ENCODE results near the gene EDDM13.
"Not testable (repeated sequence)": the region's sequence is repeated elsewhere in the genome, so short reads cannot be mapped to it uniquely, and the experiment has no call there.

EDDM13 gene

DNA sequence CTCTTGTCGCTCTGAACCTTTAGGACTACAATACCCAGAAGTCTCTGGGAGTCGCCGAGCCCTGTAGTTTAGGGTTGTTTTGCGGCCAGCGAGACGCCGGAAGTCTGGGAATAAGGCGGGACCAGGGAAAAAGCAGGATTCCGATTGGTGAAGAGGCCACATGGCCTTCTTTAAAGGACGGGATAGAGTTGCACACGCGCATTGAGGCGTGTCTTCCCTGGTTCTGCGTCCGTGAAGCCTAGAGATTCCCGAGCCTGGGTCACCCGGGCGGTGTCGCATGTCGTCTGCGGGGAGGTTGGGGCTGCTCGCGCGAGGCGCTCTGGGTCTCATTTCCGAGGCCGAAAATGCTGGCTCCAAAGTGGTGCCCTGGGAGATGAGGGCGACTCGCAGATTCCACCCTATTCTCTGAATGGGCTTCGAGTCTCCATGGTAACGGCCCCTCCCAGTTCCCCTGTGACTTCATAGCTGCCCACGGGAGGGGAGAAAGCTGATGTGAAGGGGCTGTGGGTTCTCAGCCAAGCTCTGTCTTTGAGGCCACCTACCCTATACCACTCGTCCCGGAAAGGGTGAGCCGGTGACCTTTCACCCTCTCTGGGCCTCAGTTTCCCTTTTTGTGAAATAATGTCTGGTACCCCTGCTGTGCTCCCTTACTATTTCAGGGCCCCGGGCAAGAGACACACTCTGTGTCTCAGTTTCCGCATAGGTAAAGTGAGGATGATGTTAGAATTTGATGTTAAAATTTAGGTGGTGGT, 42.7 kb downstream of the EDDM13 start:
- H3K36me3 Mint-ChIP-seq (ENCODE audit: insufficient read depth) = peaks cover 16% of the 10 kb centered on the region
- H3K27me3 Mint-ChIP-seq = no peaks in the 10 kb centered on the region
- H3K9me3 Mint-ChIP-seq = no peaks in the 10 kb centered on the region
- ATAC-seq (replicated peaks; ENCODE audit: extremely low read depth, poor library complexity, severe bottlenecking) (peak; percentile 81), DNase-seq (ENCODE audit: low spot score in 2 of 2) (peak; percentile 81 to 92)
- peaks cover 18% of the 10 kb centered on the region for H3K4me1 Mint-ChIP-seq
- H3K27ac Mint-ChIP-seq (ENCODE audit: low read depth) = peak overlapping the region; percentile 97
- H3K4me3 Mint-ChIP-seq = peak overlapping the region; percentile 89

DNA sequence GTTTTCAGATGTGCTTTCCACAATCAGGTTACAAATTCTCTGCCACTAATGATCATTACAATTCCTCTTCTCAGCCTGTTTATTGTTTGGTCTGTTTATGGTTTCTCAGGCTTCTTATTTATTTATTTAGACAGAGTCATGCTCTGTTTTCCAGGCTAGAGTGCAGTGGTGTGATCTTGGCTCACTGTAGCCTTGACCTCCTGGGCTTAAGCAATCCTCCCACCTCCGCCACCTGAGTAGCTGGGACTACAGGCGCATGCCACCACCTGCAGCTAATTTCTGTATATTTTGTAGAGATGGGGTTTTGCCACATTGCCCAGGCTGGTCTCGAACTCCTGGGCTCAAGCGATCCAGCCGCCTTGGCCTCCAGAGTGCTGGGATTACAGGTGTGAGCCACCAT, 44.2 kb downstream of the EDDM13 start:
- Mint-ChIP-seq H3K27me3 (peaks cover 12% of the 10 kb centered on the region), H3K9me3 (no peaks in the 10 kb centered on the region), H3K36me3 (ENCODE audit: insufficient read depth) (peaks cover 16% of the 10 kb centered on the region), H3K4me3 (peak overlapping the region; percentile 89), H3K27ac (ENCODE audit: low read depth) (no peak overlapping the region), H3K4me1 (peaks cover 18% of the 10 kb centered on the region)
- ATAC-seq (replicated peaks; ENCODE audit: extremely low read depth, poor library complexity, severe bottlenecking) (no peak), DNase-seq (ENCODE audit: low spot score in 2 of 2) (no peak)

DNA sequence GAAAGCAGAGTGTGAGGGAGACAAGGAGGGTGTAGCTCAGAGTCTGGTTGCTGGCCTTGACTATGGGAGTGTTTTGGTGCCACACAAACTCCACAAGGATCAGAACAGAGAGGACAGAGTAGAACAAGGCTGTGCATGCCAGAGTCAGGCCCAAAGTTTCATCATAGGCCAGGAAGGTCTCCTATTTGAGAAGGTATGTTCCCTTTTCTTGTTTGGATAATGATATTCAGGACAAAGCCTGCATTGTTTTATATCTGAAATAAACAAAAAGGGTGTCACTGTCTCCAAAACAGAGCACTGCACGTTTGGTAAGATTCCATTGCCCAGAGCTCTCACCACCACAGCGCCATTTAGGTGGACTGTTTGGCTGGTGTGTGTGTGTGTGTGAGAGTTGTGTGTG, 45.2 kb downstream of the EDDM13 start:
- Mint-ChIP-seq H3K4me3 (no peak overlapping the region), H3K4me1 (peaks cover 18% of the 10 kb centered on the region), H3K27ac (ENCODE audit: low read depth) (no peak overlapping the region), H3K36me3 (ENCODE audit: insufficient read depth) (peaks cover 15% of the 10 kb centered on the region), H3K27me3 (peaks cover 20% of the 10 kb centered on the region), H3K9me3 (no peaks in the 10 kb centered on the region)
- DNase-seq (ENCODE audit: low spot score in 2 of 2) = no peak
- no peak for ATAC-seq (replicated peaks; ENCODE audit: extremely low read depth, poor library complexity, severe bottlenecking)

DNA sequence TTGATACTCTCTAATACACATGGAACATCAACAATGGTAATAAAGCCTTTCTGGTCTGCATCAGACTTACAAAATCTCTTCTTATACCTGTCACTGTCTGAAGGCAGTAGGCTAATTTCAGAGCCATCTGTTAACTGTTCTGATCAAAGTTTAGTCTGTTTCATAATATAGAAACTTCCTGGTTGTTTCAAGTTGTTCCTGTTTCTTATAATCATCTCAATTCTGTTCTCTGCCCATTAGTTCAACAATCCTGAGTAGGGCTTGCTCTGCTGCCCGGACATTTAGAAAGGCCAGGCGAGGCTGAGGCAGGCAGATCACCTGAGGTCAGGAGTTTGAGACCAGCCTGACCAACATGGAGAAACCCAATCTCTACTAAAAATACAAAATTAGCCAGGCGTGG, 47.4 kb downstream of the EDDM13 start:
- DNase-seq (ENCODE audit: low spot score in 2 of 2) = no peak
- Mint-ChIP-seq H3K4me3 (no peak overlapping the region), H3K4me1 (peaks cover 4% of the 10 kb centered on the region), H3K9me3 (no peaks in the 10 kb centered on the region), H3K36me3 (ENCODE audit: insufficient read depth) (peaks cover 6% of the 10 kb centered on the region), H3K27me3 (peaks cover 20% of the 10 kb centered on the region), H3K27ac (ENCODE audit: low read depth) (no peak overlapping the region)
- ATAC-seq (replicated peaks; ENCODE audit: extremely low read depth, poor library complexity, severe bottlenecking) = no peak

DNA sequence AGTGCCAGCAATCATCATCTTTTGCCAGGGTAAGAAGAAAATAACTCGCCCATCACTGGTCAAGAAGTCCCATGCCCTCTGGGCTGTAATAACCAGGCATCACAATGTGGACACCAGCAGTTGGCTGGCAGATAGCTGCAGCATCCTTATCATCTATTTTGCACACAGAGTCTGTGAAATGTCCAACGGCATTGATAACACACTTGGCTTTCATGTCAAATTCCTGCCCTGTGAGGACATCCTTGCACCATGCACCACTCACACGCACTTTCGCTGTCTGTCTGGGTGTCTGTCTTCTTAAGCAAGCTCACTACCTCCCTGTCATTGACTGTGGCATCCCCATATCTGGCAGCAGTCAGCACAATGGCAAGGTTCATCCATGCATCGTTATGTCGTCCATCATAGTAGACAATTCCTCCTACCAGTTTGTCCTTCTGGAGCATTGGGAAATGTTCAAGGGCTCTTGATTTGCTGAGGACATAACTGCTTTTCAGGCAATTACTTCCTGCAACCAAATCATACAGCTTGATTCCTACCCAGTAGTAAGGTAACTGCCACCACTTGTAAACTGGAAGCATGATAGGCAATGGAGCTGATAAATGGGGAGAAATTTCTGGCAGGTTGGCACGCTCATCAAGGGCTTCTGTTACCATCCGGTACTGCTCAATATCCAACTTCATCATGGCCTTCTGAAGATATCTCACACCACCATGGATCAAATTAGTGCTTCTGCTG, 48.9 kb downstream of the EDDM13 start:
- Mint-ChIP-seq H3K4me1 (no peaks in the 10 kb centered on the region), H3K9me3 (no peaks in the 10 kb centered on the region), H3K27ac (ENCODE audit: low read depth) (no peak overlapping the region), H3K4me3 (no peak overlapping the region), H3K27me3 (peaks cover 20% of the 10 kb centered on the region), H3K36me3 (ENCODE audit: insufficient read depth) (peaks cover 2% of the 10 kb centered on the region)
- ATAC-seq (replicated peaks; ENCODE audit: extremely low read depth, poor library complexity, severe bottlenecking) = no peak
- DNase-seq (ENCODE audit: low spot score in 2 of 2) = no peak

DNA sequence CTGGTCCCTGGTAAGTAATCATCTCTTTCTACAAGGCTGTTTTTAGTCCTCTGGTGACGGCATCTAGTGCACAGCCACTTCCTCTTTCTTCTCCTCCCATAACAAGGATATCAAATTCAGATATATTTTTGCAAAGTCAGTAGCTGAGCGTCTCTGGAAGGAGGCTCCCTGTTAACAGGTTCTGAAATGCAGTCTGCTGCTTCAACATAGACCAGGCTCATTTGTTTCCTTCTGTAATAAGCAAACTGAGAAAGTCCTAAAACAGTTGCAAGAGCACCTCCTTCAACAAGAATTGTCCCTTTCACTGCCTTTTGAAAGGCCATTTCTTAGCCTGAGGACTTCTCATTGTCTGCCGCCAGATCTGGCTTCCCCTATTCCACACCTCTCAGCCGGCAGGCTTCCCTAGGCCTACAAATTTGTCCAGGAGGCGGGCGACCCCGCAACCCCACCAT, 49.5 kb downstream of the EDDM13 start:
- Mint-ChIP-seq H3K27ac (ENCODE audit: low read depth) (no peak overlapping the region), H3K4me1 (no peaks in the 10 kb centered on the region), H3K36me3 (ENCODE audit: insufficient read depth) (peaks cover 2% of the 10 kb centered on the region), H3K27me3 (peaks cover 20% of the 10 kb centered on the region), H3K9me3 (no peaks in the 10 kb centered on the region), H3K4me3 (no peak overlapping the region)
- no peak for ATAC-seq (replicated peaks; ENCODE audit: extremely low read depth, poor library complexity, severe bottlenecking)
- no peak for DNase-seq (ENCODE audit: low spot score in 2 of 2)

DNA sequence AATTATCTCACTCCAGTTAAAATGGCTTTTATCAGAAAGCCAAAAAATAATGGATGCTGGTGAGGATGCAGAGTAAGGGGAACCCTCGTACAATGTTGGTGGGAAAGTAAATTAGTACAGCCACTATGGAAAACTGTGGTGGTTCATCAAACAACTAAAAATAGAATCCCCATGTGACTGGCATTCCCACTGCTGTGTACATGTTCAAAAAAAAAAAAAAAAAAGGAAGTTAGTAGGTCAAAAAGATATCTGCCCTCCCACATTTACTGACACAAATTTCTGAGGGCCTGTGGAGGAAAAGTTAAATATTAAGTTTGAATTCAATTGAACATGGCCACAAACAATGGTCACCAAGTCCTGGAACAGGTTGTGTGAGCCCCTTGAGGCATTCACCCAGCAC, 51.9 kb downstream of the EDDM13 start:
- Mint-ChIP-seq H3K9me3 (no peaks in the 10 kb centered on the region), H3K27ac (ENCODE audit: low read depth) (peak overlapping the region; percentile 7), H3K27me3 (peaks cover 20% of the 10 kb centered on the region), H3K36me3 (ENCODE audit: insufficient read depth) (peaks cover 2% of the 10 kb centered on the region), H3K4me3 (no peak overlapping the region), H3K4me1 (no peaks in the 10 kb centered on the region)
- DNase-seq (ENCODE audit: low spot score in 2 of 2) (no peak), ATAC-seq (replicated peaks; ENCODE audit: extremely low read depth, poor library complexity, severe bottlenecking) (no peak)

DNA sequence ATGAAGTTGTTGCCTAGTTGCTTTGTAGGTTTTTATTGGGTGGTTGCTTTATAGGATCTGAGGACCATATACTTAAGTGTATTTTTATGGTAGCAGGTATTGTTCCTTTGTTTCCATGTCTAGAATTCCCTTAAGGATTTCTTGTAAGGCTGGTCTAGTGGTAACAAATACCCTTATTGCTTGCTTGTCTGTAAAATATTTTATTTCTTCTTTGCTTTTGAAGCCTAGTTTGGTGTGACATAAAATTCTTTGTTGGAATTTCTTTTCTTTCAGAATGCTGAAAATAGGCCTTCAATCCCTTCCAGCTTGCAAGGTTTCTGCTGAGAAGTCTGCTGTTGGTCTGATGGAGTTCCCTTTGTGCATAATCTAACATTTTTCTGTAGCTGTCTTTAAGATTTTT, 60.1 kb downstream of the EDDM13 start:
- Mint-ChIP-seq H3K27me3 (peaks cover 5% of the 10 kb centered on the region), H3K9me3 (no peaks in the 10 kb centered on the region), H3K4me1 (no peaks in the 10 kb centered on the region), H3K4me3 (no peak overlapping the region), H3K36me3 (ENCODE audit: insufficient read depth) (no peaks in the 10 kb centered on the region), H3K27ac (ENCODE audit: low read depth) (no peak overlapping the region)
- ATAC-seq (replicated peaks; ENCODE audit: extremely low read depth, poor library complexity, severe bottlenecking) = no peak
- no peak for DNase-seq (ENCODE audit: low spot score in 2 of 2)

DNA sequence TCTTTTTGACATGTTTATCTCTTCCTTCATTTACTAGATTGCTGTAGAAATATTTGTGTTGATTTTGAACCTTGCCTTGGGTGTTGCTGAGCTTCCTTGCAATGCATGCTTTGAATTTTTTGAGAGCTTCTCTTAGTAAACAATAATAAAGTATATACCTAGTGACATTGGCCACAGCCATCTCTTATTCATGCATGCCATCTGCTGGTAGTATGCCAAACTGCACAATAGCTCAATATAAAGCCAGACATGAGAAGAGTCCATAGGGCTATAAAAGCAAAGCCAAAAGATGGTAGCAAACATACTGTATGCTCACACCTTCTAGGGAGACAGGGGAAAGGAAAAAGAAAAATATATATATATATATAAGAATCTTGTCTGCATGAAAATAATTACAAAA, 61.0 kb downstream of the EDDM13 start:
- ATAC-seq (replicated peaks; ENCODE audit: extremely low read depth, poor library complexity, severe bottlenecking) = peak; percentile 56
- Mint-ChIP-seq H3K27ac (ENCODE audit: low read depth) (no peak overlapping the region), H3K27me3 (peaks cover 13% of the 10 kb centered on the region), H3K9me3 (no peaks in the 10 kb centered on the region), H3K4me3 (no peak overlapping the region), H3K36me3 (ENCODE audit: insufficient read depth) (no peaks in the 10 kb centered on the region), H3K4me1 (no peaks in the 10 kb centered on the region)
- peak in 1 of 2 donors; percentile 26 for DNase-seq (ENCODE audit: low spot score in 2 of 2)

DNA sequence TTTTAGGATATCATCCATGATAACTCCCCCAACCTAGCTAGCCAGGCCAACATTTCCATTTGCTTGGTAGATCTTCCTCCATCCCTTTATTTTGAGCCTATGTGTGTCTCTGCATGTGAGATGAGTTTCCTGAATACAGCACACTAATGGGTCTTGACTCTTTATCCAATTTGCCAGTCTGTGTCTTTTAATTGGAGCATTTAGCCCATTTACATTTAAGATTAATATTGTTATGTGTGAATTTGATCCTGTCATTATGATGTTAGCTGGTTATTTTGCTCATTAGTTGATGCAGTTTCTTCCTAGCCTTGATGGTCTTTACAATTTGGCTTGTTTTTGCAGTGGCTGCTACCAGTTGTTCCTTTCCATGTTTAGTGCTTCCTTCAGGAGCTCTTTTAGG, 62.8 kb downstream of the EDDM13 start:
- H3K27me3 Mint-ChIP-seq = peaks cover 20% of the 10 kb centered on the region
- H3K9me3 Mint-ChIP-seq; H3K36me3 Mint-ChIP-seq (ENCODE audit: insufficient read depth); H3K27ac Mint-ChIP-seq (ENCODE audit: low read depth); H3K4me1 Mint-ChIP-seq; H3K4me3 Mint-ChIP-seq; DNase-seq (ENCODE audit: low spot score in 2 of 2); ATAC-seq (replicated peaks; ENCODE audit: extremely low read depth, poor library complexity, severe bottlenecking): not testable (repeated sequence)

DNA sequence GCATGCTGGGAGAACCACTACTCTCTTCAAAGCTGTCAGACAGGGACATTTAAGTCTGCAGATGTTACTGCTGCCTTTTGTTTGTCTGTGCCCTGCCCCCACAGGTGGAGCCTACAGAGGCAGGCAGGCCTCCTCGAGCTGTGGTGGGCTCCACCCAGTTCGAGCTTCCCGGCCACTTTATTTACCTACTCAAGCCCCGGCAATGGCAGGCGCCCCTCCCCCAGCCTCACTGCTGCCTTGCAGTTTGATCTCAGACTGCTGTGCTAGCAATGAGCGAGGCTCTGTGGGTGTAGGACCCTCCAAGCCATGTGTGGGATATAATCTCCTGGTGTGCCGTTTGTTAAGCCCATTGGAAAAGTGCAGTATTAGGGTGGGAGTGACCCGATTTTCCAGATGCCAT, 64.5 kb downstream of the EDDM13 start:
- not testable (repeated sequence) for H3K9me3 Mint-ChIP-seq; H3K27ac Mint-ChIP-seq (ENCODE audit: low read depth); ATAC-seq (replicated peaks; ENCODE audit: extremely low read depth, poor library complexity, severe bottlenecking); DNase-seq (ENCODE audit: low spot score in 2 of 2); H3K4me1 Mint-ChIP-seq; H3K36me3 Mint-ChIP-seq (ENCODE audit: insufficient read depth); H3K4me3 Mint-ChIP-seq
- peaks cover 32% of the 10 kb centered on the region for H3K27me3 Mint-ChIP-seq

DNA sequence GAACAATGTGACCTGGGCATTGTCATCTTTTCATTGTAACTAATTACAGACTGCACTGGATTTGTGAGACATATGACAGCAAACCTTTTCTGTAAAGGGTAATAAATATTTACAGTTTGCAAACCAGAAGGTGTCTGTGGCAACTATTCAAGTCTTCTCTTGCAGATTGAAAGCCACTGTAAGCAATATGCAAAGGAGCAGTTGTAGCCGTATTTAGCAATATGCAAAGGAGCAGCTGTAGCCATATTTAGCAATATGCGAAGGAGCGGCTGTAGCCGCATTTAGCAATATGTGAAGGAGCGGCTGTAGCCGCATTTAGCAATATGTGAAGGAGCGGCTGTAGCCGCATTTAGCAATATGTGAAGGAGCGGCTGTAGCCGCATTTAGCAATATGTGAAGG, 66.5 kb downstream of the EDDM13 start:
- DNase-seq (ENCODE audit: low spot score in 2 of 2); H3K4me1 Mint-ChIP-seq; H3K36me3 Mint-ChIP-seq (ENCODE audit: insufficient read depth); H3K4me3 Mint-ChIP-seq; H3K9me3 Mint-ChIP-seq; H3K27ac Mint-ChIP-seq (ENCODE audit: low read depth); ATAC-seq (replicated peaks; ENCODE audit: extremely low read depth, poor library complexity, severe bottlenecking): not testable (repeated sequence)
- peaks cover 44% of the 10 kb centered on the region for H3K27me3 Mint-ChIP-seq

DNA sequence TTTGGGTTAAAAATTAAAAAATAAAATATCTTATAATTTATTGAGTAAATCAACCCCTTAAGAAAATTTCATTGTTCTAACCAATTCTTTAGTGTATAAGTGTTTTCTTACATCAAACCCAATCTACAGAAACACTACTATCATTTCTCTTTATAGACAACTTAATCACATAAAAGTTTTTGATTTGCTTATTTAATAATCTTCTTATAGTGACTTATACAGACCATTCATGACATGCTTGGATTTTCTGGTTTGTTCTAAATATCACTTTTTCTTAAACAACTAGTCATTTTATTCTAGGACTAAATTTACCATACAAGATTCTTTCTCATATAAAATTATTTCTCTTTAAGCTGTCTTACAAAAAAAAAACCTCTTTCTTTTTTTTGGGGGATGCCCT, 69.4 kb downstream of the EDDM13 start:
- DNase-seq (ENCODE audit: low spot score in 2 of 2) (no peak), ATAC-seq (replicated peaks; ENCODE audit: extremely low read depth, poor library complexity, severe bottlenecking) (no peak)
- no peaks in the 10 kb centered on the region for H3K9me3 Mint-ChIP-seq
- H3K27ac Mint-ChIP-seq (ENCODE audit: low read depth) = no peak overlapping the region
- H3K27me3 Mint-ChIP-seq = peaks cover 44% of the 10 kb centered on the region
- no peaks in the 10 kb centered on the region for H3K36me3 Mint-ChIP-seq (ENCODE audit: insufficient read depth)
- no peak overlapping the region for H3K4me3 Mint-ChIP-seq
- H3K4me1 Mint-ChIP-seq = no peaks in the 10 kb centered on the region
